DND-41 (cell line): Measurements from ENCODE around the gene TM9SF2.
A peak's percentile ranks its signal among the peaks of the same experiment; 100 is the strongest.

ENCODE experiments used
- ATAC-seq: fragments of 200-7000 bp; cut with Tn5 transposase; 3 replicates; pipeline ENCODE4 v1.9.1; 2021; ENCODE audit warnings: low read depth; ENCODE audit not compliant: insufficient read depth
- DNase-seq: peaks from one replicate; pipeline ENCODE4 v3.0.0-alpha.2; 2020
- H2AFZ ChIP-seq: 2 replicates; pipeline ENCODE4 v1.6.0; 2012; ENCODE audit warnings: low read depth, low read length
- H3K27ac ChIP-seq: 2 replicates; pipeline ENCODE4 v1.5.1; 2012; ENCODE audit warnings: low read length, inconsistent platforms
- H3K27me3 ChIP-seq: fragments of 200-600 bp; sonication (generic); 2 replicates; pipeline ENCODE4 v1.6.0; 2012; ENCODE audit warnings: low read length, mild to moderate bottlenecking, inconsistent platforms; ENCODE audit not compliant: insufficient read depth, poor library complexity
- H3K36me3 ChIP-seq: 2 replicates; pipeline ENCODE4 v1.5.1; 2012; ENCODE audit warnings: low read length, inconsistent platforms; ENCODE audit not compliant: insufficient read depth
- H3K4me1 ChIP-seq: 2 replicates; pipeline ENCODE4 v1.5.1; 2012; ENCODE audit warnings: mild to moderate bottlenecking, low read length; ENCODE audit not compliant: insufficient read depth
- H3K4me2 ChIP-seq: 2 replicates; pipeline ENCODE4 v1.6.0; 2012; ENCODE audit warnings: mild to moderate bottlenecking, moderate library complexity, low read length, inconsistent platforms; ENCODE audit not compliant: insufficient read depth
- H3K4me3 ChIP-seq, 2 experiments: fragments of 200-600 bp in 1 of 2; shearing (Covaris generic) in 1 of 2; 2 replicates each; pipeline ENCODE4 v1.5.1; 2012 to 2016; ENCODE audit warnings: inconsistent platforms in 2 of 2, low read length in 2 of 2, mild to moderate bottlenecking in 2 of 2, low read depth in 1 of 2, moderate library complexity in 1 of 2
- H3K79me2 ChIP-seq: 2 replicates; pipeline ENCODE4 v1.6.0; 2012; ENCODE audit warnings: low read length, inconsistent platforms; ENCODE audit not compliant: insufficient read depth
- H3K9ac ChIP-seq: 2 replicates; pipeline ENCODE4 v1.6.0; 2012; ENCODE audit warnings: low read depth, mild to moderate bottlenecking, inconsistent platforms, low read length, moderate library complexity
- H3K9me3 ChIP-seq: 2 replicates; pipeline ENCODE4 v1.5.1; 2012; ENCODE audit warnings: low read length, moderate library complexity, mild to moderate bottlenecking, inconsistent platforms; ENCODE audit not compliant: insufficient read depth, severe bottlenecking
- H4K20me1 ChIP-seq: 2 replicates; pipeline ENCODE4 v1.6.0; 2012; ENCODE audit warnings: low read length; ENCODE audit not compliant: insufficient read depth
- EZH2 ChIP-seq: IDR thresholded peaks from 3 replicates; pipeline ENCODE4 v1.6.1; 2012; ENCODE audit warnings: borderline replicate concordance, low read depth, mild to moderate bottlenecking, moderate library complexity, low read length, inconsistent platforms; ENCODE audit not compliant: severe bottlenecking
- TF ChIP-seq, protein P1 (sequence below): IDR thresholded peaks from 2 replicates; pipeline ENCODE4 v1.5.1; 2012; ENCODE audit warnings: borderline replicate concordance, low read length, moderate library complexity, mild to moderate bottlenecking; ENCODE audit not compliant: poor library complexity, severe bottlenecking; ENCODE audit errors: extremely low read depth

TM9SF2 gene

DNA sequence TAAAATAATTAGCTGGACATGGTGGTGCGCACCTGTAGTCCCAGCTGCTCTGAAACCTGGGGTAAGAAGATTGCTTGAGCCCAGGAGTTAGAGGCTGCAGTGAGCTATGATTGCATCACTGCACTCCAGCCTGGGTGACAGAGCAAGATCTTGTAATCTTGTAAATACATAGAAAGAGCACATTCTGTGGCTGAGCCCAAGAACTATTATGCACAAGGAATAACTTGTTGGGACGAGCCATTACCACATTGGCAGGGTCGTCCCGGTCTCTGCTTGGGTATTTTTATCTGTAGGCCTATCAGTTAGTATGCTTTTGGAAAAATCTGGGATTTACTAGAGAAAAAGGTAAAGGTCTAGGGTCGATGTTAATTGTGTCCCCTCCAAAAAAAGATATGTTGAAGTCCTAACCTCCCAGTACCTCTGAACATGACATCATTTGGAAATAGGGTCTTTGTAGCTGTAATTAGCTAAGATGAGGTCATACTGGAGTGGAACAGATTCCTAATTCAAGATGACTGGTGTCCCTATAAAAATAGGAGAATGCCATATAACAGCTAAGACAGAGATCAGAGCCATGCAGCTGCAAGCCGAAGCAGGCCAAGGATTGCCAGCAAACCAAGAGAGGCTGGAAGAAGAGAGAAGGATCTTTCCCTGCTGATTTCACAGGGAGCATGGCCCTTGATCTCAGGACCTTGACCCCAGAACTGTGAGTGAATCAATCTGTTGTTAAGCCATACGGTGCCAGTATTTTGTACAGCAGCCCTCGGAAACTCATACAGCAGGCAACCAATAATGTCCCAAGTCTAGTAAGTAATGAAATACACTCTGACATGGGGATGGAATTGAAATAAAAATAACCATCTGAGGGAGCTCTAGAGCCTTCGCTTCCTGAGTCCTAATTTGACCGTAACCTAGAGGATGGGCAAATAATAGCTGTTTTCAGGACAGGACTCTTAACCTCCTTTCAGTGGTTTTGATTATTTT is 77.0 kb downstream of the TM9SF2 start:
- DNase-seq (no peak), ATAC-seq (no peak)
- H3K4me2 ChIP-seq, result no peak overlapping the region
- H3K4me1 ChIP-seq, result no peaks in the 10 kb centered on the region
- H3K9ac ChIP-seq, result no peak overlapping the region
- H3K79me2 ChIP-seq, result no peaks in the 10 kb centered on the region
- H2AFZ ChIP-seq, result no peak overlapping the region
- H3K36me3 ChIP-seq, result no peaks in the 10 kb centered on the region
- H3K27me3 ChIP-seq, result no peaks in the 10 kb centered on the region
- TF ChIP-seq, protein P1, sequence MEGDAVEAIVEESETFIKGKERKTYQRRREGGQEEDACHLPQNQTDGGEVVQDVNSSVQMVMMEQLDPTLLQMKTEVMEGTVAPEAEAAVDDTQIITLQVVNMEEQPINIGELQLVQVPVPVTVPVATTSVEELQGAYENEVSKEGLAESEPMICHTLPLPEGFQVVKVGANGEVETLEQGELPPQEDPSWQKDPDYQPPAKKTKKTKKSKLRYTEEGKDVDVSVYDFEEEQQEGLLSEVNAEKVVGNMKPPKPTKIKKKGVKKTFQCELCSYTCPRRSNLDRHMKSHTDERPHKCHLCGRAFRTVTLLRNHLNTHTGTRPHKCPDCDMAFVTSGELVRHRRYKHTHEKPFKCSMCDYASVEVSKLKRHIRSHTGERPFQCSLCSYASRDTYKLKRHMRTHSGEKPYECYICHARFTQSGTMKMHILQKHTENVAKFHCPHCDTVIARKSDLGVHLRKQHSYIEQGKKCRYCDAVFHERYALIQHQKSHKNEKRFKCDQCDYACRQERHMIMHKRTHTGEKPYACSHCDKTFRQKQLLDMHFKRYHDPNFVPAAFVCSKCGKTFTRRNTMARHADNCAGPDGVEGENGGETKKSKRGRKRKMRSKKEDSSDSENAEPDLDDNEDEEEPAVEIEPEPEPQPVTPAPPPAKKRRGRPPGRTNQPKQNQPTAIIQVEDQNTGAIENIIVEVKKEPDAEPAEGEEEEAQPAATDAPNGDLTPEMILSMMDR, result peak; percentile 18
- TF ChIP-seq EZH2, result no peak
- H3K27ac ChIP-seq, result no peak overlapping the region
- no peaks in the 10 kb centered on the region for H3K9me3 ChIP-seq
- no peak overlapping the region for H3K4me3 ChIP-seq
- H4K20me1 ChIP-seq, result no peaks in the 10 kb centered on the region

DNA sequence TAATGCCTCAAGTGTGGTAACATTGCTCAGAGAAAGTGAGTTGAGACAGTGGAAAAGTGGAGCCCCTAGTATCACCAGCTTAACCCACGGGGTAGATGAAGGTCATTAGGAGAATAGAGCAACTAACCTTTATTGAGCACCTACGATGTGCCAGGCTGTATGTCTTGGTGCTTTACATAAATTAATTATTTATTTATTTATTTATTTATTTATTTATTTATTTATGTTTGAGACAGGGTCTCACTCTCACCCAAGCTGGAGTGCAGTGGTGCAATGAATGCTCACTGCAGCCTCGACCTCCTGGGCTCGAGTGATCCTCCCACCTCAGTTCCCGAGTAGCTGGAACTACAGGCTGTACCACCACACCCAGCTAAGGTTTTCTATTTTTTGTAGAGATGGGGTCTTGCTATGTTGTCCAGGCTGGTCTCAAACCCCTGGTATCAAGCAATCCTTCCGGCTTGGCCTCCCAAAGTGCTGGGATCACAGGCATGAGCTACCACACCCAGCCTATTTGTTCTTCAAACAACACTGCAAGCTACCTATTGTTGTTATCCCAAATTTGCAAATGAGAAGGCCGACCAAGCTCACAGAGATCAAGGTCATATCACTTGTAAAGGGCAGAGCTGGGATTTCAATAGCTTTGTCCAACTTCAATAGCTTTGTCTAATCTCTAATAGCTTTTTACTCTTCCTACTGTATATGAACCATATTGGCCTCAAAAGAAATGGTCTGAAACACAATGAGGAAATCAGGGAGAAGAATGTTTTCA is 79.4 kb downstream of the TM9SF2 start:
- no peak overlapping the region for H3K4me2 ChIP-seq
- no peak overlapping the region for H3K4me3 ChIP-seq
- no peak for TF ChIP-seq EZH2
- TF ChIP-seq, protein P1, result no peak
- ATAC-seq, result no peak
- no peak overlapping the region for H3K9ac ChIP-seq
- H4K20me1 ChIP-seq, result no peaks in the 10 kb centered on the region
- DNase-seq, result no peak
- no peak overlapping the region for H3K27ac ChIP-seq
- no peaks in the 10 kb centered on the region for H3K9me3 ChIP-seq
- no peaks in the 10 kb centered on the region for H3K4me1 ChIP-seq
- no peak overlapping the region for H2AFZ ChIP-seq
- H3K79me2 ChIP-seq, result no peaks in the 10 kb centered on the region
- no peaks in the 10 kb centered on the region for H3K27me3 ChIP-seq
- no peaks in the 10 kb centered on the region for H3K36me3 ChIP-seq

- no peaks in the 10 kb centered on the region for H3K36me3 ChIP-seq
- no peaks in the 10 kb centered on the region for H3K9me3 ChIP-seq
- no peak overlapping the region for H2AFZ ChIP-seq
- no peak overlapping the region for H3K4me3 ChIP-seq
- H3K79me2 ChIP-seq, result no peaks in the 10 kb centered on the region
- H3K9ac ChIP-seq, result no peak overlapping the region
- no peak for TF ChIP-seq EZH2
- TF ChIP-seq, protein P1, result no peak
- no peak overlapping the region for H3K27ac ChIP-seq
- H4K20me1 ChIP-seq, result no peaks in the 10 kb centered on the region
- no peak overlapping the region for H3K4me2 ChIP-seq
- H3K27me3 ChIP-seq, result no peaks in the 10 kb centered on the region
- H3K4me1 ChIP-seq, result no peaks in the 10 kb centered on the region
- no peak for DNase-seq
- ATAC-seq, result no peak
These were observed 81.2 kb downstream of the TM9SF2 start for GRCh38 chr13:99582511-99582910.
